ENCODE measurements around the gene GNS.

The GNS gene

DNA sequence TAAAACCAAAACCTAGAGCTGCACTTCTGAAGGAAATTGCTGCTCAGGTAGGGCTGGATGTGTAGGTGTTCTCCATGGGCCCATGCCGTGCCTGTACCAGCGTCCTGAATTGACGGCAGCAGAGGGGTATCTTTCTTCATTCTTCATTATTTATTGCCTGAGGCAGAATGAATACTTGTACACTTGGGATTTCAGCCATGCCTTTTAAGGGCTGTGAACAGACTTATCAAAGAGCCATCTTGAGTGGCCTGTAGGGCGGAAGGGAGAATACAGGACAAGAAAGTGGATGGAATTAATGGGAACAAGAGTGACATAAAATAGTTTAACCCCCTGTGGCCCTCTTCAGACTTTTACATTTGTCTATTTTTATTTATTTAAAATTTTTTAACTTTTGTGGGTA, 87.5 kb downstream of the GNS start:
- DNase-seq, result no peak

DNA sequence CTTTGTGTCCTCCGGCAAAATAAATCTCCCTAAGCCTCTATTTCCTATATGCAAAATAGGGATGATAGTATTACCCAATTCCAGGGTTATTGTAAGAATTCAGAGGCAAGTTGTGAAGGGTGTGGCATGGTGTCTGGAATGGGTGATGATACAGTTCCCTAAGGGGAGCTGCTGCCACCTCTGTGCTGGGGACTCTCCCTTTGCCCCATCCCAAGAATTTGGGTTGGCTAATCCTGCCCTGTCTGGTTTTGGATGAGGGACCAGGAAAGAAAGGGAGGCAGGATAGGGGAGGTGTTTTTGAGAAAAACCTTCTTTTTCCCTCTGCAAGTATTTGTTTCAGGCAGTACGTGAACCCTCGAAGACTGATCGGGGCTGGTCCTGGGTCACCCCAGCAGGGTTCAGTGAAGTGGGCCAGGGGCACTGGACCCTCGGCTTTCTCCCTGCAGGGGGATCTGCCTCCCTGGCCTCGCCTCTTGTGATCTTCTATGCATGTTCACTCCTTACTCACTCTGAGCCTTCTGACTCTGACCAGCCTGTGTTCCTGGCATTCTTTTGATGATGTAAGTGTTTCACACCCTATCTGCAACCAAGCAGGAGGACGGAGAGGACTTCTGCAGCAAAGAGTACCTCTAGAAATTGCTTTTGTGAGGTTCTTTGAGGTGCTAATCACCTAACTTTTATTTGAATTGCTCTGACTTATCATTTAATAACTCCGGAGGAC, 88.1 kb downstream of the GNS start:
- DNase-seq, result no peak

DNA sequence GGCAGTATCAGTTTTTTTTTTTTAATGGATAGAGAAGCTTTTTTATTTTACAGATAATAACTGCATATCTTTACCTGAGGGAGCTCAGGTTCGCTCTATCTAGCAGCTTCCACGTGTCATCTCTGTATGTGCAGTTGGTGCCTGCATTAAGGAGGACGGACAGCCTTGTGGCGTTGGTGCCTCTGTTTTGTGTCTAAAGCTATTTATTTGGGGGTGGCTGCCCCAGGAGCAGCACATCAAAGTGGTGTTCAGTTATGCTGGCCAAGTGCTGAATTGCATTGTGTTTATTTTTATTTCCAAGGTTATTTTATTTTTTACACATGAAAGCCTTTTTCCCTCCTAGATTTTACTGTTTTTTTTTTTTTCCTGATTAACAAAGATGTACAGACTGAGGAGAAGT, 89.2 kb downstream of the GNS start:
- no peak for DNase-seq

DNA sequence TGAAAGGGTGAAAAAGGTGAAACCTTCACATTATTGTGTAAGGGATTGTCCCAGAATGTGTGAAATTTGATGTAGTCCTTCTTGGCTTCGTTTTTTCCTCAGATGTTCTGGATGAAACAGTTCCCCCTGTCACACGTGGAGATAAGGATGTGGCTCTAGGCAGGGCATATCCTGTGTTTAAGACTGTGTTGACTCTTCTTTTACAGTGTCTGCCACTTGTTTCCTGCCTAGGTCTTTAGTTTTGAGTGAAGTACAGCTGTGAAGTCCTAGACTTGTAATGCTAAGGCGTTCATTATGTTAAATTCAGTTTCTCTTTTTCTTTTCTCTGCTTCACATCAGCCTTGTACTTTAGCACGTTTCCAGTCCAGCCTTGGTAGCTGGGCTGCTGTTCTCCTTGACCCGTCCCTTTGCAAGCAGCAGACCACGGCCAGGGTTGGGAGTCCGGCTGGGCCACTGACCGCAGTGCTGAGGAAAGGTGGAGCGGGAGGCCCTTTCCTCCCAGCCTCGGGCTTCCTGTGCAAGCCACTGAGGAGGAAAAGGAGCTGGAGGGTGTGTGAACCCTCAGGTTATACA, 89.8 kb downstream of the GNS start:
- DNase-seq, result no peak

DNA sequence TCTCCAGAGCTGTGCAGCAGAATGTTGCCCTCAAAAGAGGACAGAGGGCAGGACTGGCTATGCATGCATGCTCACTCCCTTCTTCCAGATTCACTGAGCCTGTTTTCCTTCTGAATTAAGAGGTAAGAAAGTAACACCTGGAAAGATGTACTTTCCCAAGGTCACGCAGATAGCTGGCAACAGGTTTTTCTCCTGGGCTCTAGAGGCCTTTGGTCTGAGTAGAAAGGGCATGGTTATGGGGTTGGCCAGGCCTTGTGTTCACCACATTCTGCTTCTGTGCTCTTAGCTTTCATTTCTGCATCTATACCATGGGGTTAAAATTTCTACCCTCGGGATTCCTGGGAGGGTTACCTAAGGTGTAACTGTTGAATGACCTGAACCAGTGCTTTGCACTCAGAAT, 91.4 kb downstream of the GNS start:
- DNase-seq, result no peak

DNA sequence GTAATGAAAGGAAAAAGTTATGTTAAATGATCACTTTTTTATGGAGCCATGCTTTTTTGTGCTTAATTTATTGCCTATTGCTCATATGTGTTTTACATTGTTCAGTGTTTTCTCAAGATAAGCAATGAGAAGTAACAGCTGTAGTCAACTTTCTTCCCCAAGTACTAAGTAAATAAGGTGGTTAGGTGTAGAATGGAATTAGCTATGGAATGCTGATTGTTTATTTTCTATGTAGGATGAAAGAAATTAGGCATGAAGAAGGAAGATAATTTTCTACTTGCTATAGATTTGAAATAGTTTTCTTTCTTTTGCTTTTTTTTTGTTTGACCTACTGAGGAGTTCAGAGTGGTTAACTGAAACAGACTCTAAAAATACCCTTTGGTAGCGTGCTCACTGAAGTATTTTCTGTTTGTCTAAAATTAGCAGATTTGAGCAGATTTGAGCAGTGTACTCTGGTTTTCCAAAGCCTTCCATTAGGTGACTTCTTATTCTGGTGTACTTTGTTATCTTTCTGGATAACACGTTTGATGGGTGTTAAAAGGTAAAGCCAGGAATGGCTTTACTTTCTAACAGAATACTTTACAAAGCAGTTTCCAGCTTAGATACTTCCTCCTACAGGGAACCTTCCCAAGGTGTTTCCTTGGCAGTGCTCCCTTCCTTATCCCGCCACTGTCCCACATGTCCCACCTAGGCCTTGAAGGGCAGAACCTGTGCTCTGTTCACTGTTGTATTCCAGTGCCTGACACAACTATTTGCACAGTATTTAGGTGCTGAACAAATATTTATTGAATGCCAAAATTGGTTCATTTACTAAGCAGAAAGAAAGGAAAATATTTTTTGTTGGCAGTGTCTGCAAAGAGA, 92.9 kb downstream of the GNS start:
- no peak for DNase-seq

DNA sequence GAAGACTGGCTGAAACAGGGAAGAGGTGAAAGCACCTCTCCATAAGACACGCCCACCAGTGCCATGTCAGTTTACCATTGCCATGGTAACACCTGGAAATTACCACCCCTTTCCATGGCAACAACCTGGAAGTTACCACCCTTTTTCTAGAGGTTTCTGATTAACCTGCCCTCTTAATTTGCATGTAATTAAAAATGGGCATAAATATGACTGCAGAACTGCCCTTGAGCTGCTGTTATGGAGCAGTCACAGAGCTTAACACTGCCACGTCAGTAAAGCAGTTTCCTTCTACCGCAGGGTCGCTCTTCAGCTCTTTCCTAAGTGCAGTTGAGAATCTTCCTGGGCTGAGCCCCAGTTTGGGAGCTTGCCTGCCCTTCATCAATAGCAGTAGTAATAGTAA, 93.7 kb downstream of the GNS start:
- DNase-seq, result no peak
